Mammary epithelial cell (primary cell): ENCODE data around the gene PHACTR2.
"Not testable (repeated sequence)": the region's sequence is repeated elsewhere in the genome, so short reads cannot be mapped to it uniquely, and the experiment has no call there.

Experiments
- CTCF ChIP-seq, 2 donors: IDR thresholded peaks in 1 of 2; conservative IDR thresholded peaks in 1 of 2; 2 replicates each; pipeline ENCODE4 v1.5.1; 2011 to 2012; ENCODE audit warnings: inconsistent platforms in 2 of 2, low read length in 2 of 2, mild to moderate bottlenecking in 2 of 2, control low read depth in 1 of 2, low read depth in 1 of 2; ENCODE audit not compliant: insufficient read depth in 1 of 2; ENCODE audit errors: extremely low read depth in 1 of 2
- EZH2 ChIP-seq: IDR thresholded peaks from 2 replicates; pipeline ENCODE4 v1.6.1; 2012; ENCODE audit warnings: low read length, inconsistent platforms, borderline replicate concordance

- not testable (repeated sequence) for TF ChIP-seq CTCF (conservative IDR thresholded peaks at IDR 0.05 in 1 of 2, IDR thresholded peaks at IDR 0.05 in 1 of 2; ENCODE audit: extremely low read depth in 1 of 2, insufficient read depth in 1 of 2, low read depth in 1 of 2, low read length in 2 of 2); EZH2
Measured at GRCh38 chr6:143798487-143798886, 120.7 kb downstream of the PHACTR2 start.
